ENCODE results near the gene EFCAB12. TPM values are rescaled to one million over a fixed set of nuclear protein-coding genes. Genes with fewer than 3 reads are reported as not detected.

EFCAB12 gene
- total and polyA plus RNA-seq, 7 donors, result 0.04 to 0.30 TPM; not detected in 5

DNA sequence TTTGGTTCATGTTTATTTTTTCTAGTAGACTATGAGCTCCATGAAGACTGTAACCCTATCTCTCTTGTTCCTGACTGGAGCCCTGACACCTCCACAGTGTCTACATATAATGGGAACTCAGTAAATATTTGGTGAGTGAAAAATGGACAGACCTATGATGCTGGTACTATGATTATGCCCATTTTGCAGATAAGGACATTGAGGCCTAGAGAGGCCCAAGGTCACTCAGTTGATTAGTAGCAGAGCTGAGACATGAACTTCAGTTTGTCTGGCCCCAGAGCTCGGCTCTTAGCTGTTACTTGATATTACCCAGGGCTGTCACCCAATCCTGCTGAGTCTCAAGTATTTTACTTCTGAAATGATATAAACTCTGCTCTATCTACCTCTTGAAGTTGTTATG, 5.5 kb downstream of the EFCAB12 start:
- H3K36me3 ChIP-seq (ENCODE audit: insufficient read depth in 1 of 2, low read depth in 1 of 2), result no peaks in the 10 kb centered on the region

DNA sequence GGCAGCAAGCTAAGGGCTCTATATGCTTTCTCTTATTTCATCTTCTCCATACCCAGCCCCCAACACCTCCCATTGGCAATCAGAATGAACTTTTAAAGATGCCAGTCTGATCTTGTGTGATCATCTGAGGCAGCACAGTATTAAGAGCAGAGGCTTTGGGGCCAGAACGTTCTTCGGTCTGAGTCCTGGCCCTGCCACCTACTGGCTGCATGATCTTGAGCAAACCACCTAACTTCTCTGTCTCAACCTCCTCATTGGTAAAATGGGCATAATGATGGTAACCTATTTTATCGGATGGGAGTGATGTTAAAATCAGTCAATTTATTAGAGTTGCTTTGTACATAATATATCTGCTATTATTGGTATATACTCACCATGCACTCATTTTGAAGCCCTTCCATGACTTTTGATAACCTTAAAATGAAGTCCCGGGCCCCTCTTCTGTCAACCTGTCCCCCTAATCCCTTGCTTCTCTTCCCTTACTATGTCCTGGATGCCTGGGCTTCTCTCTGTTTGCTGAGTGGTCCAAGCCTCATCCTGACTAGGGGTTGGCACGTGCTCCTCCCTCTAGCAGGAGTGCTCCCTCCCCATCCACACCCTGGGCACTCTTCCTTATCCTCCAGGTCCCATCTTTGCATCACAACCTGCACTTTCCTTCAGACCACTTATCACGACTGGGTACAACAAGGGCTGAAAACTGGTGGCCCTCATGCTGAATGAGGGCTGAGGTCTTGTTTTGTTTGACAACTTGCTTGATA, 6.3 kb downstream of the EFCAB12 start:
- Histone ChIP-seq H3K9me3 (no peaks in the 10 kb centered on the region), H3K27ac (no peak overlapping the region), H3K27me3 (ENCODE audit: insufficient read depth in 3 of 3, low read length in 2 of 3) (no peaks in the 10 kb centered on the region), H3K4me1 (no peaks in the 10 kb centered on the region), H3K36me3 (ENCODE audit: insufficient read depth in 1 of 2, low read depth in 1 of 2) (no peaks in the 10 kb centered on the region), H3K4me3 (no peak overlapping the region)
- TF ChIP-seq, protein P1, sequence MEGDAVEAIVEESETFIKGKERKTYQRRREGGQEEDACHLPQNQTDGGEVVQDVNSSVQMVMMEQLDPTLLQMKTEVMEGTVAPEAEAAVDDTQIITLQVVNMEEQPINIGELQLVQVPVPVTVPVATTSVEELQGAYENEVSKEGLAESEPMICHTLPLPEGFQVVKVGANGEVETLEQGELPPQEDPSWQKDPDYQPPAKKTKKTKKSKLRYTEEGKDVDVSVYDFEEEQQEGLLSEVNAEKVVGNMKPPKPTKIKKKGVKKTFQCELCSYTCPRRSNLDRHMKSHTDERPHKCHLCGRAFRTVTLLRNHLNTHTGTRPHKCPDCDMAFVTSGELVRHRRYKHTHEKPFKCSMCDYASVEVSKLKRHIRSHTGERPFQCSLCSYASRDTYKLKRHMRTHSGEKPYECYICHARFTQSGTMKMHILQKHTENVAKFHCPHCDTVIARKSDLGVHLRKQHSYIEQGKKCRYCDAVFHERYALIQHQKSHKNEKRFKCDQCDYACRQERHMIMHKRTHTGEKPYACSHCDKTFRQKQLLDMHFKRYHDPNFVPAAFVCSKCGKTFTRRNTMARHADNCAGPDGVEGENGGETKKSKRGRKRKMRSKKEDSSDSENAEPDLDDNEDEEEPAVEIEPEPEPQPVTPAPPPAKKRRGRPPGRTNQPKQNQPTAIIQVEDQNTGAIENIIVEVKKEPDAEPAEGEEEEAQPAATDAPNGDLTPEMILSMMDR (IDR thresholded peaks at IDR 0.05), result no peak
- intact Hi-C loops (cut with DNase I), result no loop called here
- 70 to 75% (median 72%) methylated on average over 6 of the region's 6 CpGs for WGBS, 3 donors
- DNase-seq, result no peak
- no peak for ATAC-seq

More for the DNA sequence above, 5.5 kb downstream of the EFCAB12 start:
- ATAC-seq (no peak), DNase-seq (no peak)
- 69 to 83% (median 70%) methylated on average over 1 of the region's 1 CpG for WGBS, 3 donors
- Histone ChIP-seq H3K27ac (no peak overlapping the region), H3K27me3 (ENCODE audit: insufficient read depth in 3 of 3, low read length in 2 of 3) (no peaks in the 10 kb centered on the region), H3K4me1 (no peaks in the 10 kb centered on the region), H3K9me3 (no peaks in the 10 kb centered on the region), H3K4me3 (no peak overlapping the region)
- TF ChIP-seq, protein P1 (IDR thresholded peaks at IDR 0.05), result no peak
- intact Hi-C loops (cut with DNase I), result no loop called here

DNA sequence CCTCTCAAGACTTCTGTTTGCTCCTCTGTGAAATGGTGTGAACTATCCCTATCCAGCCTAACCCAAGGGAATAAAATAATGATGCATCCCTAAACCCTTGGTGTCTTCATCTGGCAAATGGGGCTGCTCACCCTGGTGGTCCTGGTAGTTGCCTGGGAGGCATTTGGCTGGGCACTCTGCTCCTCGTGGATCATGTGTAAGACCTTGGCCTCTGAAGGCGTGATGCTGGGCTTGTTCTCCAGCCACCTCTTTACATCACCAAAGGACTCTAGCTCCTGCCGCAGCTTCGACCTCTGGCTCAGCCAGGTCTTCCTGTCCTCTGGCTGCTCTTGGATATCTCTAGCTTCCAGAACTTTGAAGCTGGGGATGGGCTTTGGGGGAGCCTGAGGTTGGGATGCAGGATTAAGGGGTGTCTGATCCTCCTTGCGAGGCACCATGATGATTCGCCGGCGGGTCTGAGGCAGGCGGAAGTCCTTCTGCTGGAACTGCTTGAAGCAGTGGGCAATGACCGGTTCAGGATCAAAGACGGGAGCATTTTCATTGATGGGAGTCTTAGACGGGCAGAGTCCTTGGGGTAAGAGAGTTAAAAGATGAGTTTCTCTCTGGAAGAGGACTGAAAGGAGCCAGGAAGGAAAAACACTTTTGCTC, 7.1 kb downstream of the EFCAB12 start:
- DNase-seq, result no peak
- Histone ChIP-seq H3K27ac (no peak overlapping the region), H3K4me3 (no peak overlapping the region), H3K4me1 (no peaks in the 10 kb centered on the region), H3K27me3 (ENCODE audit: insufficient read depth in 3 of 3, low read length in 2 of 3) (no peaks in the 10 kb centered on the region), H3K9me3 (no peaks in the 10 kb centered on the region), H3K36me3 (ENCODE audit: insufficient read depth in 1 of 2, low read depth in 1 of 2) (no peaks in the 10 kb centered on the region)
- 89 to 96% (median 93%) methylated on average over 12 of the region's 12 CpGs for WGBS, 3 donors
- intact Hi-C loops (cut with DNase I), result no loop called here
- no peak for ATAC-seq
- TF ChIP-seq, protein P1 (IDR thresholded peaks at IDR 0.05), result no peak

DNA sequence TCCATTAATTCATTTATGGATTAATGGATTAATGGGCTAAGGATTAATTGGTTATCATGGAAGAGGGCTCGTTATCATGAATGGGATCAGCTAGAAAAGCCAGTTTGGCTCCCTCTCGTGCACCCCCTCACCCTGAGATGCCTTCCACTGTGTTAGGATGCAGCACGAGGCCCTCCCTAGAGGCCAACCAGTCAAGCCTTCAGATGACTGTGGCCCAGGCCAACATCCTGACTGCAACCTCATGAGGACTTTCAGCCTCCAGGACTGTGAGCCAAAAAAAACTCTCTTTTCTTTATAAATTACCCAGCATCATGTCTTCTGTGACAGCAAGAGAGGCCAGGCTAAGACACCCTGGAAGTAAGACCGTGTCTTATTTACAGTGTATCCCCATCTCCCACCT, 9.0 kb downstream of the EFCAB12 start:
- Histone ChIP-seq H3K36me3 (ENCODE audit: insufficient read depth in 1 of 2, low read depth in 1 of 2) (no peaks in the 10 kb centered on the region), H3K9me3 (no peaks in the 10 kb centered on the region), H3K4me1 (no peaks in the 10 kb centered on the region), H3K27ac (no peak overlapping the region), H3K27me3 (ENCODE audit: insufficient read depth in 3 of 3, low read length in 2 of 3) (no peaks in the 10 kb centered on the region), H3K4me3 (no peak overlapping the region)
- TF ChIP-seq, protein P1 (IDR thresholded peaks at IDR 0.05), result no peak
- 78 to 84% (median 79%) methylated on average over 4 of the region's 4 CpGs for WGBS, 3 donors
- DNase-seq (no peak), ATAC-seq (no peak)
- intact Hi-C loops (cut with DNase I), result no loop called here
